ENCODE measurements around the gene ITPKC.

- TF ChIP-seq CTCF (IDR thresholded peaks at IDR 0.05 in 2 of 3, conservative IDR thresholded peaks at IDR 0.05 in 1 of 3; ENCODE audit: borderline replicate concordance in 1 of 3, insufficient read depth in 1 of 3, low read depth in 2 of 3, low read length in 2 of 3) (no peak), POLR2AphosphoS5 (IDR thresholded peaks at IDR 0.05; ENCODE audit: low read depth, low read length) (no peak), EZH2 (IDR thresholded peaks at IDR 0.05) (no peak), SIN3A (IDR thresholded peaks at IDR 0.05; ENCODE audit: low read depth) (no peak), MAX (IDR thresholded peaks at IDR 0.05) (no peak)
These were observed 66.8 kb downstream of the ITPKC start for GRCh38 chr19:40783711-40784110.
